ENCODE data around the gene DOCK2.
"Not testable (repeated sequence)": the region's sequence is repeated elsewhere in the genome, so short reads cannot be mapped to it uniquely, and the experiment has no call there.

Gene DOCK2

GRCh38 chr5:169721771-169722170 is 84.7 kb downstream of the DOCK2 start:
- DNase-seq, result no peak

- DNase-seq, result no peak
Observed at GRCh38 chr5:169723103-169723831, 86.2 kb downstream of the DOCK2 start.

- DNase-seq, result no peak
Observed at GRCh38 chr5:169724303-169725087, 87.4 kb downstream of the DOCK2 start.

- DNase-seq, result not testable (repeated sequence)
Observed at GRCh38 chr5:169725665-169726064, 88.6 kb downstream of the DOCK2 start.

GRCh38 chr5:169728418-169728817 is 91.3 kb downstream of the DOCK2 start:
- no peak for DNase-seq

- DNase-seq, result no peak
Observed at GRCh38 chr5:169731221-169731620, 94.1 kb downstream of the DOCK2 start.

- DNase-seq, result no peak
Observed at GRCh38 chr5:169732841-169733240, 95.8 kb downstream of the DOCK2 start.

- DNase-seq, result no peak
Observed at GRCh38 chr5:169735913-169736312, 98.8 kb downstream of the DOCK2 start.

GRCh38 chr5:169736653-169737052 is 99.6 kb downstream of the DOCK2 start:
- DNase-seq, result no peak

- no peak for DNase-seq
Observed at GRCh38 chr5:169740435-169740834, 103.4 kb downstream of the DOCK2 start.

GRCh38 chr5:169742771-169743296 is 105.8 kb downstream of the DOCK2 start:
- DNase-seq, result no peak

- DNase-seq, result no peak
Observed at GRCh38 chr5:169744336-169744735, 107.3 kb downstream of the DOCK2 start.

GRCh38 chr5:169745441-169746146 is 108.5 kb downstream of the DOCK2 start:
- no peak for DNase-seq

- DNase-seq, result no peak
Observed at GRCh38 chr5:169746147-169746694, 109.1 kb downstream of the DOCK2 start.

GRCh38 chr5:169748174-169748573 is 111.1 kb downstream of the DOCK2 start:
- no peak for DNase-seq

- DNase-seq, result no peak
Observed at GRCh38 chr5:169749295-169749694, 112.2 kb downstream of the DOCK2 start.

- DNase-seq, result no peak
Observed at GRCh38 chr5:169751490-169751889, 114.4 kb downstream of the DOCK2 start.

GRCh38 chr5:169752566-169752965 is 115.5 kb downstream of the DOCK2 start:
- DNase-seq, result not testable (repeated sequence)

GRCh38 chr5:169753795-169754194 is 116.7 kb downstream of the DOCK2 start:
- DNase-seq, result no peak

GRCh38 chr5:169754737-169755136 is 117.7 kb downstream of the DOCK2 start:
- no peak for DNase-seq

- DNase-seq, result no peak
Observed at GRCh38 chr5:169756071-169756765, 119.1 kb downstream of the DOCK2 start.

- no peak for DNase-seq
Observed at GRCh38 chr5:169757016-169757415, 119.9 kb downstream of the DOCK2 start.
